Activated CD8-positive, alpha-beta memory T cell treated with anti-CD3 and anti-CD28 coated beads, Interleukin-2, amount 50 U/mL, for 48 hours (primary cell): ENCODE measurements around the gene FAM234A.
"Not testable (repeated sequence)": the region's sequence is repeated elsewhere in the genome, so short reads cannot be mapped to it uniquely, and the experiment has no call there.

ENCODE experiments used
- DNase-seq: peaks from one replicate; pipeline ENCODE4 v3.0.0-alpha.2; 2020

FAM234A gene

GRCh38 chr16:266258-267164, 31.9 kb downstream of the FAM234A start:
- DNase-seq: no peak

- not testable (repeated sequence) for DNase-seq
Observed at GRCh38 chr16:267562-267961, 32.9 kb downstream of the FAM234A start.

GRCh38 chr16:268141-269053, 33.8 kb downstream of the FAM234A start:
- DNase-seq: no peak

- DNase-seq: no peak
Observed at GRCh38 chr16:269061-269796, 34.6 kb downstream of the FAM234A start.

GRCh38 chr16:270381-271255, 36.0 kb downstream of the FAM234A start:
- DNase-seq: no peak

- no peak for DNase-seq
Observed at GRCh38 chr16:272633-273546, 38.3 kb downstream of the FAM234A start.

GRCh38 chr16:273547-274421, 39.2 kb downstream of the FAM234A start:
- DNase-seq: no peak

- DNase-seq: peak; percentile 65
Observed at GRCh38 chr16:275041-275641, 40.5 kb downstream of the FAM234A start.

GRCh38 chr16:275786-276232, 41.2 kb downstream of the FAM234A start, which contains the start of gene RGS11:
Gene RGS11 (minus strand): TSS chr16:275944. CDS start chr16:275911, 33 bp downstream.
- DNase-seq: no peak

- DNase-seq: no peak
Observed at GRCh38 chr16:276426-277077, 41.9 kb downstream of the FAM234A start.

- DNase-seq: no peak
Observed at GRCh38 chr16:278863-279366, 44.3 kb downstream of the FAM234A start.

- no peak for DNase-seq
Observed at GRCh38 chr16:279531-279930, 44.9 kb downstream of the FAM234A start.

GRCh38 chr16:280005-280460, 45.4 kb downstream of the FAM234A start:
- no peak for DNase-seq

- no peak for DNase-seq
Observed at GRCh38 chr16:280552-280951, 45.9 kb downstream of the FAM234A start, which contains the start of gene ARHGDIG. Gene ARHGDIG (plus strand): TSS chr16:280591. CDS start chr16:280681, 90 bp downstream.

GRCh38 chr16:280991-281659, 46.5 kb downstream of the FAM234A start:
- DNase-seq: no peak

GRCh38 chr16:281660-282255, 47.1 kb downstream of the FAM234A start:
- no peak for DNase-seq

- no peak for DNase-seq
Observed at GRCh38 chr16:282491-282890, 47.9 kb downstream of the FAM234A start.
